Transverse colon (tissue), 4 donors: ENCODE data around the gene FAM98A. TPM values are rescaled to one million over a fixed set of nuclear protein-coding genes. Genes with fewer than 3 reads are reported as not detected.

Experiments used
- DNase-seq: peaks from one replicate; pipeline ENCODE4 v3.0.0-alpha.2; 2019
- H3K27ac ChIP-seq, 4 donors: fragments of 200-600 bp; sonication (generic); 2 replicates each; pipeline ENCODE4 v1.5.1; 2016 to 2018; ENCODE audit warnings: inconsistent platforms in 4 of 4
- H3K27me3 ChIP-seq: fragments of 200-600 bp; sonication (generic); 2 replicates; pipeline ENCODE4 v1.5.1; 2017; ENCODE audit warnings: inconsistent platforms
- H3K36me3 ChIP-seq, 4 donors: fragments of 200-600 bp; sonication (generic); 2 replicates each; pipeline ENCODE4 v1.5.1; 2017 to 2019; ENCODE audit warnings: inconsistent platforms in 4 of 4
- H3K4me1 ChIP-seq, 4 donors: fragments of 200-600 bp; sonication (generic); 2 replicates each; pipeline ENCODE4 v1.5.1; 2017 to 2020; ENCODE audit warnings: inconsistent platforms in 4 of 4
- H3K4me3 ChIP-seq, 4 donors: fragments of 200-600 bp; sonication (generic); 1 replicate in 1 of 4; 2 replicates in 3 of 4; pipeline versions ENCODE4 v1.5.1 to v1.6.1; 2017 to 2019; ENCODE audit warnings: inconsistent platforms in 4 of 4
- H3K9me3 ChIP-seq, 2 donors: fragments of 200-600 bp; sonication (generic); 2 replicates each; pipeline ENCODE4 v1.5.1; 2017 to 2019; ENCODE audit warnings: inconsistent platforms in 2 of 2
- CTCF ChIP-seq, 5 experiments: fragments of 200-600 bp in 3 of 5; fragments of 450-650 bp in 2 of 5; sonication (generic) in 3 of 5; IDR thresholded peaks; 1 replicate in 2 of 5; 2 replicates in 3 of 5; pipeline ENCODE4 v1.5.1; 2016 to 2017; ENCODE audit warnings: antibody characterized with exemption in 5 of 5, inconsistent platforms in 3 of 5, mild to moderate bottlenecking in 2 of 5, moderate library complexity in 1 of 5
- EP300 ChIP-seq: sonication (generic); formaldehyde crosslinking; IDR thresholded peaks from one replicate; pipeline ENCODE4 v1.6.1; 2017; ENCODE audit warnings: antibody characterized with exemption, low read depth
- POLR2A ChIP-seq: fragments of 450-650 bp; IDR thresholded peaks from one replicate; pipeline ENCODE4 v1.6.1; 2016; ENCODE audit warnings: antibody characterized with exemption, mild to moderate bottlenecking, moderate library complexity
- POLR2AphosphoS5 ChIP-seq, 3 donors: sonication (generic); formaldehyde crosslinking; IDR thresholded peaks; one replicate each; pipeline ENCODE4 v1.6.1; 2016; ENCODE audit warnings: antibody characterized with exemption in 3 of 3
- WGBS, 2 donors: methylation state at CpG; one replicate each; pipeline ENCODE4 v1.1.5; 2018; ENCODE audit warnings: low coverage in 1 of 2; 5-methylcytosine and 5-hydroxymethylcytosine counted together
- in situ Hi-C, 4 donors: fragments of 200-750 bp; cut with MboI; loops; one replicate each; pipeline versions ENCODE4 v1.15.0 to v1.15.1; 2017; ENCODE audit warnings: low sequenced_read_pairs in 3 of 4, low pct_ligation_motif_present in 1 of 4, low pct_unique_long_range_greater_than_20kb in 1 of 4
- intact Hi-C: fragments of 100-400 bp; cut with DNase I; formaldehyde crosslinking; loops from one replicate; pipeline ENCODE4 v1.15.1; 2023; ENCODE audit warnings: low total_unique reads
- total RNA-seq, 4 donors: library from RNA; depleted of rRNA; stranded (reverse); fragments of >200 nt; gene quantifications; one replicate each; pipeline ENCODE4 v1.1.0, GENCODE V29; 2016

Gene FAM98A
- total RNA-seq: 10 to 100 TPM; 13.1 to 30.3 (median 25.5) TPM

DNA sequence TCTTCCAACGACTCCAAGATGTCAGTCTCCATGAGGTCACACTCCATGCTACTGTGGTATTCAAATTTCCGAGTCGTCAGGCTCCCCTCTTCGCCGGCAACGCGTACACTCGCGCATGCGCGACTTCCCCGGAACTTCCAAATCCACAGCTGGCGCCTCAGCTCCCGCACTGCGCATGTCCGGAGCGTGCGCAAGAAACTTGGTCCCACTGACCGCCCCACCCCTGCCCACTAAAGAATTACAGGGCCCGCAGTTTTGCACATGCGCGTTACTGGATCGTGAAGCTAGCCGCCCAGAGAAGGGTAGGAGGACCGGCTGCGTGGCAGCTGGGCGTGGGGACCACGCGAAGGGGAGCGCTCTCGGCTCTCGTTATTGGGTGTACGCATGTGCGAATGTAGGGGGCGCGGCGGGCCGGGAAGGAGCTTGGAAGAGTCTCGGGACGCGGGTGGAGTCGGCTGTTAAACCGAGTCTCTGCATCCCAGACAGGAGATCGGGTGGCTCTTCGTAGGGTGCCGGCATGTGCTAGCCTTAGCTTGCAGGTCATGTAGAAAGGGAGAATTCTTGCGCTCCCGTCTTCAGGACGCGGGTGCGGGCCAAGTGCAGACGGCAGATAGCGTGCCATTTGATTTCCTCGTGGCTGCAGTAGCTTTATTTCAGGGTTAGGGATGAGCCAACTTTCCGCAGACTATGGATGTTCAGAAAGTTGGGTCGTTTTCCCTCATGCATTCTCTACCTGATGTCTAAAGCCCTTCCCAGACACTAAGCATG is at the start of gene FAM98A:
FAM98A (minus strand) TSS at position 125 of the 768 bp plus-strand sequence; CDS start at position 47, 78 bp downstream.
- H3K27me3 ChIP-seq: no peaks in the 10 kb centered on the region
- WGBS, 2 donors: 1% methylated on average over 56 of the region's 56 CpGs; no CpG with 5 or more reads in 1 of the 2 donors
- TF ChIP-seq POLR2AphosphoS5 (IDR thresholded peaks at IDR 0.05) (peak; percentile 55 to 67 (median 61)), EP300 (no peak), CTCF (IDR thresholded peaks at IDR 0.05) (peak in 1 of 5 experiments; percentile 22), POLR2A (peak; percentile 49)
- H3K27ac ChIP-seq: peak within 1 kb of the TSS; percentile 86 to 91 (median 88)
- peaks cover 0 to 36% (median 13%) of the 10 kb centered on the region in 4 donors for H3K4me1 ChIP-seq
- DNase-seq: peak; percentile 99
- peaks cover 0 to 4% (median 2%) of the 10 kb centered on the region in 4 donors for H3K36me3 ChIP-seq
- peak within 1 kb of the TSS; percentile 49 to 99 (median 93) for H3K4me3 ChIP-seq
- intact Hi-C loops (no loop called here), in situ Hi-C loops (loop anchor here in 1 of 4 donors (25.0 kb wide), 1 partner anchor 562 kb away; no protein-coding TSS in a partner anchor)
- H3K9me3 ChIP-seq: no peaks in the 10 kb centered on the region

DNA sequence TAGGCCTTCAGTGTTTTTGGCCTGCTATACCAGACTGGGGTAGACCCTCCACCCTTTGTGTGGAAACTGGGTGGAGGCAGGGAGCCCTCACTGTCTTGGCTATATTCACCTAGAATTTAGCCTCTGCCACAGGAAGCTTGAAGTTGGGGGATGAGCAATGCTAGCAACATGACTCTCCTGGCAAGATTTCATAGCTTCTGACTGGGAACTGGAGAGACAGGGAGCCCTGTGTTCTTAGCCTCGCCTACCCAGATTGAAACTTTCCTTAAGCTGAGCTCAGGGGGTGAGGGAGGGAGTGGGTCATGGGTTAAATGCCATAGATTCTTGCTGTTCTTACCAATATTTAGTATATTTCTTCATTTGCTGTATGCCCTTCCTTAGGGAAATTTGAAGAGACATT is 46.8 kb upstream of the FAM98A start:
- Histone ChIP-seq H3K27ac (no peak overlapping the region), H3K27me3 (no peaks in the 10 kb centered on the region), H3K9me3 (no peaks in the 10 kb centered on the region), H3K36me3 (no peaks in the 10 kb centered on the region), H3K4me1 (no peaks in the 10 kb centered on the region), H3K4me3 (no peak overlapping the region)
- in situ Hi-C loops (no loop called here), intact Hi-C loops (no loop called here)
- TF ChIP-seq EP300: no peak
- no peak for TF ChIP-seq CTCF (IDR thresholded peaks at IDR 0.05)
- TF ChIP-seq POLR2A: no peak
- TF ChIP-seq POLR2AphosphoS5 (IDR thresholded peaks at IDR 0.05): no peak
- 30% methylated on average over 1 of the region's 1 CpG; no CpG with 5 or more reads in 1 of the 2 donors for WGBS, 2 donors
- DNase-seq: no peak

DNA sequence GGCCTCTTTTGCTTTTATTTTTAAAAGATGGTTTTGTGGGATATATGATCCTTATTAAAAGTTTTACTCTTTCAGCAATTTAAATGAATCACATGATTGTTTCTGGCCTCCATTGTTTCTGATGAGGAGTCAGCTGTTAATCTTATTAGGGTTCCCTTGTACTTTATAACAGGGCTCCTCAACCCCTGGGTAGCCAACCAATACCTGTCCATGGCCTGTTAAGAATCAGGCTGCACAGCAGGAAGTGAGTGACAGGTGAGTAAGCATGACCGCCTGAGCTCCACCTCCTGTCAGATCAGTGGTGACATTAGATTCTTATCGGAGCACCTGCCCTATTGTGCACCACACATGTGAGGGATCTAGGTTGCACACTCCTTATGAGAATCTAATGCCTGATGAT is 45.1 kb upstream of the FAM98A start:
- no peak overlapping the region for H3K4me3 ChIP-seq
- H3K36me3 ChIP-seq: no peaks in the 10 kb centered on the region
- H3K27ac ChIP-seq: no peak overlapping the region
- TF ChIP-seq CTCF (IDR thresholded peaks at IDR 0.05): no peak
- no peak for TF ChIP-seq POLR2A
- no peak for TF ChIP-seq POLR2AphosphoS5 (IDR thresholded peaks at IDR 0.05)
- no peak for TF ChIP-seq EP300
- no peaks in the 10 kb centered on the region for H3K27me3 ChIP-seq
- no peaks in the 10 kb centered on the region for H3K4me1 ChIP-seq
- in situ Hi-C loops (no loop called here), intact Hi-C loops (no loop called here)
- WGBS, 2 donors: 89% methylated on average over 2 of the region's 2 CpGs; no CpG with 5 or more reads in 1 of the 2 donors
- no peak for DNase-seq
- H3K9me3 ChIP-seq: no peaks in the 10 kb centered on the region

DNA sequence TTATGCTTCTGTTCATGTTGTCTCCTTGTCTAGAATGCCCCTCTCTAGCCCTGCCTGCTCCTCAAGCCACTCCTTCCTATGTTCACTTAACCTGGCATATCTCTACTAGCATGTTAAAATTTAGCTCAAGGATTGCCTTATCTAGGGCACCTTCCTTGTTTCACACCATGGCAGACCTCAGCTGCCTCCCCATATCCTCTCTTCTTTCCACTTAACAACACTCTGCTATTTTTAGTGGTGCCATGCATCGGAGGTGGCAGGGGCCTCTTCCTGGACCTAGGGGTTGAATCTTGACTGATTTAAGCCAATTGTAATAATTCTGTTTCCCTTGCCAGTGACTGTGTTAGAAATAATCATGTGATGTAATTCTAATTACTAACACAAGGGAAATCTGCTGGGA is 36.9 kb upstream of the FAM98A start:
- H3K36me3 ChIP-seq: no peaks in the 10 kb centered on the region
- no peaks in the 10 kb centered on the region for H3K4me1 ChIP-seq
- in situ Hi-C loops (no loop called here), intact Hi-C loops (no loop called here)
- H3K27me3 ChIP-seq: no peaks in the 10 kb centered on the region
- H3K4me3 ChIP-seq: no peak overlapping the region
- no peaks in the 10 kb centered on the region for H3K9me3 ChIP-seq
- WGBS, 2 donors: 50% methylated on average over 1 of the region's 1 CpG
- TF ChIP-seq EP300: no peak
- TF ChIP-seq POLR2A: no peak
- no peak for TF ChIP-seq POLR2AphosphoS5 (IDR thresholded peaks at IDR 0.05)
- no peak for TF ChIP-seq CTCF (IDR thresholded peaks at IDR 0.05)
- H3K27ac ChIP-seq: no peak overlapping the region
- no peak for DNase-seq
